ENCODE results near the gene IFIT5. TPM values are rescaled to one million over a fixed set of nuclear protein-coding genes. Genes with fewer than 3 reads are reported as not detected.

IFIT5 gene
- total RNA-seq, 2 experiments from 2014 or later: 14.4 to 14.9 TPM

GRCh38 chr10:89468191-89468965 is 54.0 kb downstream of the IFIT5 start:
- ATAC-seq (no peak), DNase-seq (no peak)
- no peaks in the 10 kb centered on the region for H3K36me3 Mint-ChIP-seq (ENCODE audit: low read depth)
- no peaks in the 10 kb centered on the region for H3K27me3 Mint-ChIP-seq
- POLR2A ChIA-PET: no interaction called here
- H3K4me3 Mint-ChIP-seq: no peak overlapping the region
- no peaks in the 10 kb centered on the region for H3K9me3 Mint-ChIP-seq (ENCODE audit: low read depth)
- intact Hi-C loops (cut with DNase I, micrococcal nuclease): no loop called here
- no peak overlapping the region for H3K27ac Mint-ChIP-seq
- CTCF ChIA-PET: interaction anchor here (1.3 kb wide), 1 partner anchor 88 kb away, joined by 3 read pairs; no protein-coding TSS in a partner anchor
- H3K4me1 Mint-ChIP-seq: no peaks in the 10 kb centered on the region

- POLR2A ChIA-PET: no interaction called here
- DNase-seq (no peak), ATAC-seq (no peak)
- Mint-ChIP-seq H3K4me1 (no peaks in the 10 kb centered on the region), H3K9me3 (ENCODE audit: low read depth) (no peaks in the 10 kb centered on the region), H3K27me3 (peaks cover 4% of the 10 kb centered on the region), H3K27ac (no peak overlapping the region), H3K36me3 (ENCODE audit: low read depth) (no peaks in the 10 kb centered on the region), H3K4me3 (no peak overlapping the region)
- CTCF ChIA-PET: interaction anchor here (0.7 kb wide), 1 partner anchor 657 kb away, joined by 3 read pairs; no protein-coding TSS in a partner anchor
- intact Hi-C loops (cut with DNase I, micrococcal nuclease): no loop called here
Measured at GRCh38 chr10:89469517-89469916, 55.1 kb downstream of the IFIT5 start.

Other genes starting within 250 kb of the IFIT5 start
- not detected for gene CH25H, start 207.3 kb upstream of the IFIT5 start, total RNA-seq
- 10 to 100 TPM; 17.0 to 22.1 TPM for gene LIPA, start 162.8 kb upstream of the IFIT5 start, total RNA-seq
- gene IFIT2, start 112.5 kb upstream of the IFIT5 start, total RNA-seq: 10 to 100 TPM; 38.2 to 43.5 TPM
- 10 to 100 TPM; 19.2 to 21.1 TPM for gene IFIT3, start 86.6 kb upstream of the IFIT5 start, total RNA-seq
- not detected for gene IFIT1B, start 36.5 kb upstream of the IFIT5 start, total RNA-seq
- gene IFIT1, start 21.9 kb upstream of the IFIT5 start, total RNA-seq: 1 to 10 TPM; 5.9 to 6.5 TPM
- gene SLC16A12, start 121.0 kb downstream of the IFIT5 start, total RNA-seq: not detected
- gene PANK1, start 230.7 kb downstream of the IFIT5 start, total RNA-seq: 1 to 10 TPM; 3.2 to 4.0 TPM

All from activated CD4-positive, alpha-beta T cell treated with anti-CD3 and anti-CD28 coated beads for 36 hours (primary cell).